HepG2 (cell line): ENCODE results near the gene IFT172. TPM values are rescaled to one million over a fixed set of nuclear protein-coding genes. Genes with fewer than 3 reads are reported as not detected.

Experiments used
- ATAC-seq: fragments of 200-7000 bp; cut with Tn5 transposase; 3 replicates; pipeline ENCODE4 v1.9.1; 2020; ENCODE audit warnings: mild to moderate bottlenecking, moderate library complexity
- BruUV-seq: library from RNA; stranded (reverse); fragments of 400-500 nt; replicated peaks from 2 replicates; lab custom pipeline; 2021; lab: Mats Ljungman, UMichigan
- CTCF ChIA-PET: fragments of 300-600 bp; formaldehyde crosslinking; extraction: SDS; loops from one replicate; lab custom pipeline; 2021; ENCODE audit warnings: low total read pairs, inconsistent platforms, low intra/inter-chr PET ratio; lab: Yijun Ruan, JAX
- POLR2A ChIA-PET: fragments of 350-600 bp; sonication (Branson Sonifier 250); formaldehyde crosslinking; loops from one replicate; lab custom pipeline; 2020; ENCODE audit warnings: antibody characterized with exemption, inconsistent platforms; lab: Yijun Ruan, JAX
- DNase-seq: peaks from one replicate; pipeline ENCODE4 v3.0.0-alpha.2; 2015; ENCODE audit warnings: low spot score
- FAIRE-seq: peaks from 3 replicates; lab custom pipeline; 2011; peaks lifted over from hg19 to GRCh38; lab: Jason Lieb, UNC
- H2AFZ ChIP-seq: one replicate; pipeline ENCODE4 v1.6.1; 2011; ENCODE audit warnings: low read length, inconsistent platforms
- H3K27ac ChIP-seq: fragments of 300-600 bp; 3 replicates; pipeline ENCODE4 v1.8.0; 2011; ENCODE audit warnings: mixed run types, mild to moderate bottlenecking, mixed read lengths, low read length, inconsistent platforms; ENCODE audit not compliant: insufficient read depth; ENCODE audit errors: extremely low read length
- H3K27me3 ChIP-seq, 2 experiments: fragments of 200-600 bp in 1 of 2; 2 replicates in 1 of 2; 3 replicates in 1 of 2; pipeline versions ENCODE4 v1.6.0 to v1.8.0; 2011; ENCODE audit warnings: low read length in 2 of 2, mild to moderate bottlenecking in 2 of 2, moderate library complexity in 2 of 2, inconsistent platforms in 1 of 2; ENCODE audit not compliant: insufficient read depth in 2 of 2, control insufficient read depth in 1 of 2
- H3K36me3 ChIP-seq, 2 experiments: fragments of 200-600 bp in 1 of 2; replicated peaks in 1 of 2; 2 replicates in 1 of 2; 3 replicates in 1 of 2; pipeline versions ENCODE4 v1.5.1 to v1.8.0; 2011; ENCODE audit warnings: low read length in 2 of 2, inconsistent platforms in 1 of 2; ENCODE audit not compliant: insufficient read depth in 2 of 2, control insufficient read depth in 1 of 2
- H3K4me1 ChIP-seq: 2 replicates; pipeline ENCODE4 v1.5.1; 2012; ENCODE audit warnings: low read length, inconsistent platforms; ENCODE audit not compliant: insufficient read depth
- H3K4me2 ChIP-seq: 2 replicates; pipeline ENCODE4 v1.6.0; 2011; ENCODE audit warnings: low read depth, low read length, inconsistent platforms
- H3K4me3 ChIP-seq, 3 experiments: fragments of 200-600 bp in 1 of 3; sonication (generic), shearing (Covaris generic) in 1 of 3; replicated peaks in 1 of 3; 2 replicates each; pipeline ENCODE4 v1.5.1; 2011 to 2016; ENCODE audit warnings: low read length in 3 of 3, inconsistent platforms in 2 of 3, low read depth in 2 of 3, mild to moderate bottlenecking in 2 of 3, control low read depth in 1 of 3, mixed read lengths in 1 of 3; ENCODE audit not compliant: insufficient read depth in 1 of 3
- H3K79me2 ChIP-seq: one replicate; pipeline ENCODE4 v1.6.1; 2011; ENCODE audit warnings: low read length, inconsistent platforms; ENCODE audit not compliant: insufficient read depth
- H3K9ac ChIP-seq: 2 replicates; pipeline ENCODE4 v1.6.0; 2011; ENCODE audit warnings: mild to moderate bottlenecking, low read depth, low read length, inconsistent platforms; ENCODE audit not compliant: insufficient read depth
- H3K9me3 ChIP-seq: 2 replicates; pipeline ENCODE4 v1.5.1; 2012; ENCODE audit warnings: mild to moderate bottlenecking, low read length
- H4K20me1 ChIP-seq: 2 replicates; pipeline ENCODE4 v1.6.0; 2011; ENCODE audit warnings: inconsistent platforms, mild to moderate bottlenecking, low read length, moderate library complexity; ENCODE audit not compliant: insufficient read depth
- BCLAF1 ChIP-seq: fragments of 450-650 bp; IDR thresholded peaks from 2 replicates; pipeline ENCODE4 v1.6.1; 2017; ENCODE audit warnings: mild to moderate bottlenecking
- HNRNPUL1 ChIP-seq: fragments of 200-400 bp; formaldehyde crosslinking; IDR thresholded peaks from 2 replicates; pipeline ENCODE4 v1.6.1; 2017; ENCODE audit warnings: low read depth, mild to moderate bottlenecking, low read length, moderate library complexity
- NFE2L2 ChIP-seq: fragments of 150-350 bp; IDR thresholded peaks from 2 replicates; pipeline ENCODE4 v1.6.1; 2014; ENCODE audit warnings: low read length
- ZFP36L2 ChIP-seq: sonication (generic); formaldehyde crosslinking; IDR thresholded peaks from 2 replicates; pipeline ENCODE4 v1.4.0; 2020; ENCODE audit warnings: missing genetic modification reagents
- ZFP41 ChIP-seq: sonication (generic); formaldehyde crosslinking; IDR thresholded peaks from 2 replicates; pipeline ENCODE4 v1.4.0; 2020; ENCODE audit warnings: mild to moderate bottlenecking, missing genetic modification reagents, borderline replicate concordance
- ZKSCAN5 ChIP-seq: sonication (generic); formaldehyde crosslinking; IDR thresholded peaks from 2 replicates; pipeline ENCODE4 v1.5.1; 2020; ENCODE audit warnings: mild to moderate bottlenecking, missing genetic modification reagents
- ZKSCAN8 ChIP-seq: IDR thresholded peaks from 2 replicates; pipeline ENCODE4 v1.6.1; 2016; ENCODE audit warnings: borderline replicate concordance, missing genetic modification reagents, missing compliant biosample characterization
- ZMYM3 ChIP-seq: sonication (generic); formaldehyde crosslinking; IDR thresholded peaks from 2 replicates; pipeline ENCODE4 v1.5.1; 2020; ENCODE audit warnings: mild to moderate bottlenecking, missing genetic modification reagents
- ZNF138 ChIP-seq: sonication (generic); formaldehyde crosslinking; IDR thresholded peaks from 2 replicates; pipeline ENCODE4 v1.5.0; 2020; ENCODE audit warnings: mild to moderate bottlenecking, low read depth, missing genetic modification reagents
- ZNF234 ChIP-seq: sonication (generic); formaldehyde crosslinking; conservative IDR thresholded peaks from 2 replicates; pipeline ENCODE4 v1.5.1; 2020; ENCODE audit warnings: mild to moderate bottlenecking, missing genetic modification reagents
- ZNF34 ChIP-seq: sonication (generic); formaldehyde crosslinking; IDR thresholded peaks from 2 replicates; pipeline ENCODE4 v1.4.0; 2020; ENCODE audit warnings: mild to moderate bottlenecking, missing genetic modification reagents, borderline replicate concordance
- ZNF800 ChIP-seq: sonication (generic); formaldehyde crosslinking; IDR thresholded peaks from 2 replicates; pipeline ENCODE4 v1.4.0; 2020; ENCODE audit warnings: missing genetic modification reagents
- ZNF83 ChIP-seq: sonication (generic); formaldehyde crosslinking; IDR thresholded peaks from 2 replicates; pipeline ENCODE4 v1.4.0; 2020; ENCODE audit warnings: missing genetic modification reagents, mild to moderate bottlenecking, borderline replicate concordance
- WGBS: methylation state at CpG from one replicate; pipeline ENCODE4 v1.1.6; 2017; ENCODE audit warnings: low lambda C conversion rate; 5-methylcytosine and 5-hydroxymethylcytosine counted together
- in situ Hi-C: cut with HindIII; loops from 2 replicates; pipeline ENCODE4 v1.10.0; 2017; ENCODE audit warnings: low pct_unique_long_range_greater_than_20kb; ENCODE audit not compliant: extremely low pct_ligation_motif_present
- intact Hi-C: fragments of 100-400 bp; cut with micrococcal nuclease; formaldehyde crosslinking; loops from one replicate; pipeline ENCODE4 v1.10.0; 2022; ENCODE audit not compliant: unreplicated experiment
- polyA plus RNA-seq, 8 experiments: library from polyadenylated mRNA; depleted of rRNA in 3 of 8; stranded (reverse) in 7 of 8; unstranded in 1 of 8; fragments of >200 nt; fragmentation: Illumina TruSeq in 4 of 8; extraction: Trizol in 4 of 8; gene quantifications; 2 replicates each; pipeline versions ENCODE4 v1.2.1 to v1.2.3, GENCODE V29; 2011 to 2016; ENCODE audit warnings: low read depth in 4 of 8, missing spikeins in 1 of 8, mixed read lengths in 1 of 8; ENCODE audit not compliant: insufficient read depth in 1 of 8
- total RNA-seq, 5 experiments: library from RNA; depleted of rRNA; stranded (reverse); fragments of >200 nt; fragmentation: Illumina TruSeq; extraction: Trizol; gene quantifications; 2 replicates each; pipeline ENCODE4 v1.2.3, GENCODE V29; 2016; ENCODE audit warnings: low read depth in 1 of 5
- TF ChIP-seq, protein P1 (sequence below): sonication (generic); formaldehyde crosslinking; IDR thresholded peaks from 2 replicates; pipeline ENCODE4 v1.4.0; 2020; ENCODE audit warnings: mild to moderate bottlenecking, low read depth, missing genetic modification reagents

IFT172 gene
- total and polyA plus RNA-seq, 2 of the 13 experiments (the other 11 are each of a cell fraction or from before 2014, with no cell fraction given), result 21.6 to 35.7 TPM

DNA sequence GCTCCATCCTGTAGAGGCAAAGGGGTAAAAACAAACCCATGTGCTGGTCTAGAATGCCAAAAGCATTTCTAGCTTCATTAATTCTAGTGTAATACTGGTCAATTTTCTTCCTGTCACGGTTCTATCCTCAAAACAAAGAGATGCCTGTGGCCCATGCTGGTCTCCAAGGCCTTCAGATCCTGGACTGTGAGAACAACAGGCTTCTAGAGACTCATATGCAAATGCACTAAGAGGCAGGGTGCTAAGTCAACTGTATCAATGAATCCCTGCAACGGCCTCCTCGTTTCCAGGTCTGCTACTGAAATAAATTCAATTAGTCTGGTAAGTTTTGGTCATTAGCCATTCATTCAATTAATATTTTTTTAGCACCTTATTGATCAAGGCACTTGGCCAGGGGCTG lies 4.0 kb downstream of the IFT172 start:
- no peak for FAIRE-seq
- POLR2A ChIA-PET, result no interaction called here
- Histone ChIP-seq H3K79me2 (no peaks in the 10 kb centered on the region), H3K27ac (no peak overlapping the region)
- no peak for TF ChIP-seq ZKSCAN8 (CRISPR knock-in tag)
- TF ChIP-seq, all 625 proteins: peak for 0
- in situ Hi-C loops, result no loop called here
- no peak overlapping the region for H2AFZ ChIP-seq
- no peak overlapping the region for H3K4me3 ChIP-seq
- peaks cover 26% of the 10 kb centered on the region for H3K4me1 ChIP-seq
- no TSS peak for BruUV-seq
- CTCF ChIA-PET, result no interaction called here
- no peaks in the 10 kb centered on the region; a peak in 1 of 5 replicates for H3K27me3 ChIP-seq
- DNase-seq, result no peak
- H3K36me3 ChIP-seq, result peaks cover 14 to 21% of the 10 kb centered on the region in 2 experiments; a peak in 4 of 5 replicates
- H3K9ac ChIP-seq, result no peak overlapping the region
- no peaks in the 10 kb centered on the region for H3K9me3 ChIP-seq
- H4K20me1 ChIP-seq, result no peaks in the 10 kb centered on the region
- intact Hi-C loops, result no loop called here
- H3K4me2 ChIP-seq, result no peak overlapping the region
- ATAC-seq, result no peak
- WGBS, result 73% methylated on average over 3 of the region's 3 CpGs

GRCh38 chr2:27471961-27472360 lies 17.6 kb downstream of the IFT172 start:
- peaks cover 12 to 29% of the 10 kb centered on the region in 2 experiments; a peak in 4 of 5 replicates for H3K36me3 ChIP-seq
- ChIA-PET CTCF (no interaction called here), POLR2A (no interaction called here)
- WGBS, result 100% methylated on average over 5 of the region's 5 CpGs
- intact Hi-C loops (no loop called here), in situ Hi-C loops (no loop called here)
- H3K27ac ChIP-seq, result no peak overlapping the region
- H4K20me1 ChIP-seq, result no peaks in the 10 kb centered on the region; the same call in 1 of the 2 replicates
- no peaks in the 10 kb centered on the region for H3K9me3 ChIP-seq
- ATAC-seq (no peak), FAIRE-seq (no peak), DNase-seq (no peak)
- H3K79me2 ChIP-seq, result no peaks in the 10 kb centered on the region
- no peak overlapping the region for H3K4me3 ChIP-seq
- H3K9ac ChIP-seq, result no peak overlapping the region
- H2AFZ ChIP-seq, result no peak overlapping the region
- no peak overlapping the region for H3K4me2 ChIP-seq
- no TSS peak for BruUV-seq
- peaks cover 7% of the 10 kb centered on the region; the same call in 1 of the 2 replicates for H3K4me1 ChIP-seq
- no peaks in the 10 kb centered on the region for H3K27me3 ChIP-seq
- no peak for TF ChIP-seq ZKSCAN5
- no peak for TF ChIP-seq BCLAF1
- TF ChIP-seq ZMYM3, result no peak
- TF ChIP-seq ZNF138 (CRISPR knock-in tag), result no peak
- TF ChIP-seq HNRNPUL1, result no peak
- TF ChIP-seq ZFP36L2, result no peak
- TF ChIP-seq ZFP41 (CRISPR knock-in tag), result no peak
- TF ChIP-seq NFE2L2, result no peak
- no peak for TF ChIP-seq ZNF800 (CRISPR knock-in tag)
- TF ChIP-seq ZNF234 (CRISPR knock-in tag), result no peak
- TF ChIP-seq ZNF34 (CRISPR knock-in tag), result no peak
- TF ChIP-seq, protein P1, sequence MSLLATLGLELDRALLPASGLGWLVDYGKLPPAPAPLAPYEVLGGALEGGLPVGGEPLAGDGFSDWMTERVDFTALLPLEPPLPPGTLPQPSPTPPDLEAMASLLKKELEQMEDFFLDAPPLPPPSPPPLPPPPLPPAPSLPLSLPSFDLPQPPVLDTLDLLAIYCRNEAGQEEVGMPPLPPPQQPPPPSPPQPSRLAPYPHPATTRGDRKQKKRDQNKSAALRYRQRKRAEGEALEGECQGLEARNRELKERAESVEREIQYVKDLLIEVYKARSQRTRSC (CRISPR knock-in tag), result no peak
- no peak for TF ChIP-seq ZNF83
